GM12878 (cell line): ENCODE data around the gene RRBP1. TPM values are rescaled to one million over a fixed set of nuclear protein-coding genes. Genes with fewer than 3 reads are reported as not detected.

Experiments used
- ATAC-seq: fragments of 200-7000 bp; cut with Tn5 transposase; 3 replicates; pipeline ENCODE4 v1.9.1; 2020; ENCODE audit warnings: mild to moderate bottlenecking, moderate library complexity
- BruUV-seq: library from RNA; stranded (reverse); fragments of 400-500 nt; replicated peaks from 2 replicates; lab custom pipeline; 2021; lab: Mats Ljungman, UMichigan
- CTCF ChIA-PET: fragments of 300-600 bp; sonication (Branson Sonifier 250); formaldehyde crosslinking; extraction: SDS; loops from one replicate; lab custom pipeline; 2021; ENCODE audit warnings: inconsistent platforms; lab: Yijun Ruan, JAX
- POLR2A ChIA-PET: fragments of 350-600 bp; formaldehyde crosslinking; extraction: SDS; loops from one replicate; lab custom pipeline; 2021; ENCODE audit warnings: inconsistent platforms; lab: Charles Lee
- RAD21 ChIA-PET: fragments of 300-600 bp; sonication (Branson Sonifier 250); formaldehyde crosslinking; loops from one replicate; lab custom pipeline; 2023; ENCODE audit warnings: antibody characterized with exemption; ENCODE audit not compliant: unreplicated experiment; lab: Charles Lee
- SMC1A ChIA-PET: fragments of 300-600 bp; sonication (Branson Sonifier 250); formaldehyde crosslinking; loops from one replicate; lab custom pipeline; 2023; ENCODE audit not compliant: unreplicated experiment, uncharacterized antibody; lab: Charles Lee
- DNase-seq: peaks from one replicate; pipeline ENCODE4 v3.0.0-alpha.2; 2011; ENCODE audit warnings: low read depth, low spot score
- FAIRE-seq: peaks from 3 replicates; lab custom pipeline; 2011; peaks lifted over from hg19 to GRCh38; lab: Jason Lieb, UNC
- H2AFZ ChIP-seq: 2 replicates; pipeline ENCODE4 v1.6.0; 2011; ENCODE audit warnings: low read depth, low read length, control low read depth; ENCODE audit not compliant: control insufficient read depth
- H3K27ac ChIP-seq: 2 replicates; pipeline ENCODE4 v1.5.1; 2011; ENCODE audit warnings: control low read depth; ENCODE audit not compliant: control insufficient read depth, insufficient read depth
- H3K27me3 ChIP-seq, 2 experiments: replicated peaks in 1 of 2; 2 replicates each; pipeline versions ENCODE4 v1.6.0 to v1.6.1; 2011; ENCODE audit warnings: low read length in 1 of 2; ENCODE audit not compliant: control insufficient read depth in 2 of 2, insufficient read depth in 2 of 2
- H3K36me3 ChIP-seq, 2 experiments: 2 replicates each; pipeline ENCODE4 v1.5.1; 2011; ENCODE audit warnings: low read length in 1 of 2; ENCODE audit not compliant: control insufficient read depth in 2 of 2, insufficient read depth in 2 of 2
- H3K4me1 ChIP-seq: 2 replicates; pipeline ENCODE4 v1.6.1; 2011; ENCODE audit warnings: mild to moderate bottlenecking, low read length, moderate library complexity, mixed read lengths; ENCODE audit not compliant: control insufficient read depth, insufficient read depth
- H3K4me2 ChIP-seq: 2 replicates; pipeline ENCODE4 v1.6.0; 2011; ENCODE audit warnings: control low read depth; ENCODE audit not compliant: control insufficient read depth, insufficient read depth
- H3K4me3 ChIP-seq: fragments of 200-600 bp; sonication (generic); 2 replicates; pipeline ENCODE4 v1.5.1; 2016
- H3K79me2 ChIP-seq: 2 replicates; pipeline ENCODE4 v1.6.0; 2011; ENCODE audit warnings: low read length; ENCODE audit not compliant: control insufficient read depth, insufficient read depth
- H3K9ac ChIP-seq: 2 replicates; pipeline ENCODE4 v1.8.0; 2011; ENCODE audit warnings: low read length, control low read depth, mixed read lengths; ENCODE audit not compliant: control insufficient read depth, insufficient read depth
- H3K9me3 ChIP-seq: replicated peaks from 3 replicates; pipeline ENCODE4 v1.5.1; 2011; ENCODE audit warnings: mild to moderate bottlenecking, low read length; ENCODE audit not compliant: control insufficient read depth, insufficient read depth
- H4K20me1 ChIP-seq: 2 replicates; pipeline ENCODE4 v1.6.0; 2011; ENCODE audit not compliant: control insufficient read depth, insufficient read depth
- BACH1 ChIP-seq: fragments of 450-650 bp; IDR thresholded peaks from 2 replicates; pipeline ENCODE4 v1.6.1; 2017; ENCODE audit warnings: mild to moderate bottlenecking, borderline replicate concordance
- BHLHE40 ChIP-seq, 2 experiments: fragments of 450-650 bp in 1 of 2; IDR thresholded peaks; 2 replicates each; pipeline ENCODE4 v1.6.1; 2011 to 2017; ENCODE audit warnings: low read depth in 2 of 2, borderline replicate concordance in 1 of 2, improper control_type of control experiment in 1 of 2, low read length in 1 of 2, mild to moderate bottlenecking in 1 of 2
- EZH2 ChIP-seq: IDR thresholded peaks from 2 replicates; pipeline ENCODE4 v1.6.1; 2012; ENCODE audit warnings: low read depth, mild to moderate bottlenecking, control low read depth, inconsistent platforms, low read length, borderline replicate concordance; ENCODE audit not compliant: control insufficient read depth
- KDM1A ChIP-seq: fragments of 200-600 bp; sonication (generic); IDR thresholded peaks from 2 replicates; pipeline ENCODE4 v1.6.1; 2016; ENCODE audit warnings: borderline replicate concordance
- MXI1 ChIP-seq: fragments of 150-350 bp; IDR thresholded peaks from 2 replicates; pipeline ENCODE4 v1.6.1; 2011; ENCODE audit warnings: low read depth, mild to moderate bottlenecking, inconsistent platforms, low read length, improper control_type of control experiment
- NBN ChIP-seq: fragments of 450-650 bp; IDR thresholded peaks from 2 replicates; pipeline ENCODE4 v1.6.1; 2016
- NR2F1 ChIP-seq: fragments of 450-650 bp; conservative IDR thresholded peaks from 2 replicates; pipeline ENCODE4 v1.6.1; 2017; ENCODE audit warnings: mild to moderate bottlenecking
- POLR2A ChIP-seq: IDR thresholded peaks from 2 replicates; pipeline ENCODE4 v1.6.1; 2011; ENCODE audit warnings: low read depth, mild to moderate bottlenecking, low read length
- SREBF2 ChIP-seq: IDR thresholded peaks from 2 replicates; pipeline ENCODE4 v1.6.1; 2012; ENCODE audit warnings: mild to moderate bottlenecking, low read length
- SUZ12 ChIP-seq: fragments of 200-600 bp; sonication (generic); IDR thresholded peaks from one replicate; pipeline ENCODE4 v1.6.1; 2018; ENCODE audit warnings: antibody characterized with exemption, mild to moderate bottlenecking; ENCODE audit not compliant: unreplicated experiment
- ZBTB33 ChIP-seq: fragments of 450-650 bp; IDR thresholded peaks from 2 replicates; pipeline ENCODE4 v1.6.1; 2017; ENCODE audit warnings: mild to moderate bottlenecking
- WGBS: methylation state at CpG from one replicate; pipeline ENCODE4 v1.1.6; 2016; ENCODE audit warnings: low lambda C conversion rate; ENCODE audit not compliant: insufficient replicate concordance, insufficient coverage; ENCODE audit errors: missing lambda C conversion rate; 5-methylcytosine and 5-hydroxymethylcytosine counted together
- in situ Hi-C: fragments of 300-500 bp; cut with MboI; formaldehyde crosslinking; loops from 9 replicates; pipeline ENCODE4 v1.14.3; 2018; ENCODE audit warnings: mixed read lengths
- intact Hi-C: fragments of 100-400 bp; cut with micrococcal nuclease; formaldehyde crosslinking; loops from one replicate; pipeline ENCODE4 v1.14.2; 2022; ENCODE audit not compliant: unreplicated experiment
- polyA plus RNA-seq, 11 experiments: library from polyadenylated mRNA; depleted of rRNA in 4 of 11; unstranded in 6 of 11; stranded (reverse) in 5 of 11; fragments of >200 nt; fragmentation: Nextera tagmentation in 4 of 11; fragmentation: Illumina TruSeq in 1 of 11; extraction: Ambion mirVana in 4 of 11; extraction: Trizol in 1 of 11; gene quantifications; 1 replicate in 1 of 11; 2 replicates in 10 of 11; pipeline versions ENCODE4 v1.2.1 to v1.2.3, GENCODE V29; 2011 to 2016; ENCODE audit warnings: inconsistent platforms in 2 of 11, missing spikeins in 2 of 11, low read depth in 1 of 11
- total RNA-seq, 4 experiments: library from RNA; depleted of rRNA in 3 of 4; stranded (reverse); fragments of >200 nt in 3 of 4; fragmentation: Illumina TruSeq in 1 of 4; extraction: Trizol in 1 of 4; gene quantifications; 2 replicates each; pipeline versions ENCODE4 v1.2.1 to v1.2.3, GENCODE V29; 2013 to 2021
- TF ChIP-seq, protein P1 (sequence below): IDR thresholded peaks from 2 replicates; pipeline ENCODE4 v1.6.1; 2012; ENCODE audit warnings: low read length, inconsistent platforms

Gene RRBP1
- total and polyA plus RNA-seq, 10 of the 15 experiments (the other 5 are each of a cell fraction or from before 2014, with no cell fraction given): 1.2 to 57.4 (median 24.6) TPM

DNA sequence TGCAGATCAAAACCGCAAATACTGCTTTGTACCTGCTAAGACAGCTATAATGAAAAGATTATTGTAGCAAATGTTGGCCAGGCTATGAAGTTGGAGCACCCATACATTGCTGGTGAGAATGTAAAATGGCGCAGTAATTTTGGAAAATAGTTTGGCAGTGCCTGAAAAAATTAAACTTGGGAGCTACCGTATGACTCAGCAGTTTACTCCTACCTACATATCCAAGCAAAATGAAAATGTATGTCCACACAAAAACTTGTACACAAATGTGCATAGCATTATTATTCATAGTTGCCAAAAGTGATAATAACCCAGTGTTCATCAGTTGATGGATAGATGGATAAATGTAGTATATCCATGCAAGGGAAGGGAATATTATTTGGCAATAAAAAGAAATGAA, 98.9 kb downstream of the RRBP1 start:
- in situ Hi-C loops: no loop called here
- H3K9me3 ChIP-seq: no peaks in the 10 kb centered on the region
- H3K27ac ChIP-seq: no peak overlapping the region
- RAD21 ChIA-PET: no interaction called here
- no peaks in the 10 kb centered on the region for H4K20me1 ChIP-seq
- no TSS peak for BruUV-seq
- H3K4me1 ChIP-seq: no peaks in the 10 kb centered on the region
- FAIRE-seq (no peak), DNase-seq (no peak), ATAC-seq (no peak)
- no peak overlapping the region for H3K4me3 ChIP-seq
- H3K79me2 ChIP-seq: no peaks in the 10 kb centered on the region; the same call in 1 of the 2 replicates
- TF ChIP-seq EZH2 (no peak), SREBF2 (no peak), BACH1 (no peak)
- TF ChIP-seq, protein P1, sequence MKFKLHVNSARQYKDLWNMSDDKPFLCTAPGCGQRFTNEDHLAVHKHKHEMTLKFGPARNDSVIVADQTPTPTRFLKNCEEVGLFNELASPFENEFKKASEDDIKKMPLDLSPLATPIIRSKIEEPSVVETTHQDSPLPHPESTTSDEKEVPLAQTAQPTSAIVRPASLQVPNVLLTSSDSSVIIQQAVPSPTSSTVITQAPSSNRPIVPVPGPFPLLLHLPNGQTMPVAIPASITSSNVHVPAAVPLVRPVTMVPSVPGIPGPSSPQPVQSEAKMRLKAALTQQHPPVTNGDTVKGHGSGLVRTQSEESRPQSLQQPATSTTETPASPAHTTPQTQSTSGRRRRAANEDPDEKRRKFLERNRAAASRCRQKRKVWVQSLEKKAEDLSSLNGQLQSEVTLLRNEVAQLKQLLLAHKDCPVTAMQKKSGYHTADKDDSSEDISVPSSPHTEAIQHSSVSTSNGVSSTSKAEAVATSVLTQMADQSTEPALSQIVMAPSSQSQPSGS: no peak
- no peaks in the 10 kb centered on the region for H3K27me3 ChIP-seq
- H3K4me2 ChIP-seq: no peak overlapping the region
- no peak overlapping the region for H2AFZ ChIP-seq
- H3K9ac ChIP-seq: no peak overlapping the region
- 100% methylated on average over 3 of the region's 3 CpGs for WGBS
- POLR2A ChIA-PET: interaction anchor here (0.6 to 1.4 kb wide), 2 partner anchors 10 to 13 kb away, joined by 3 to 4 read pairs; no protein-coding TSS in a partner anchor
- CTCF ChIA-PET: interaction anchor here (1.2 to 1.4 kb wide), 2 partner anchors 12 to 99 kb away, joined by 3 to 9 read pairs; partner anchors contain the start of gene RRBP1
- intact Hi-C loops: no loop called here
- SMC1A ChIA-PET: interaction anchor here (1.1 kb wide), 2 partner anchors 9 to 10 kb away, joined by 3 to 4 read pairs; no protein-coding TSS in a partner anchor
- H3K36me3 ChIP-seq: no peaks in the 10 kb centered on the region

- POLR2A ChIA-PET: no interaction called here
- H3K27ac ChIP-seq: no peak overlapping the region
- CTCF ChIA-PET: interaction anchor here (0.6 to 2.1 kb wide), 2 partner anchors 10 to 332 kb away, joined by 3 to 14 read pairs; partner anchors contain the start of gene DSTN
- SMC1A ChIA-PET: interaction anchor here (1.1 to 1.6 kb wide), 4 partner anchors 8 to 11 kb away, joined by 3 to 6 read pairs (median 5); no protein-coding TSS in a partner anchor
- H3K4me2 ChIP-seq: no peak overlapping the region
- H2AFZ ChIP-seq: no peak overlapping the region
- intact Hi-C loops (no loop called here), in situ Hi-C loops (no loop called here)
- H4K20me1 ChIP-seq: no peaks in the 10 kb centered on the region
- H3K9ac ChIP-seq: no peak overlapping the region
- ATAC-seq (no peak), FAIRE-seq (no peak), DNase-seq (no peak)
- no peaks in the 10 kb centered on the region for H3K4me1 ChIP-seq
- WGBS: 92% methylated on average over 2 of the region's 2 CpGs
- H3K9me3 ChIP-seq: no peaks in the 10 kb centered on the region
- RAD21 ChIA-PET: no interaction called here
- no peak overlapping the region for H3K4me3 ChIP-seq
- no TSS peak for BruUV-seq
- H3K36me3 ChIP-seq: no peaks in the 10 kb centered on the region
- H3K79me2 ChIP-seq: no peaks in the 10 kb centered on the region
- no peaks in the 10 kb centered on the region for H3K27me3 ChIP-seq
- no peak for TF ChIP-seq SUZ12
- no peak for TF ChIP-seq POLR2A
- no peak for TF ChIP-seq NBN
- no peak for TF ChIP-seq NR2F1
- no peak for TF ChIP-seq ZBTB33
- no peak for TF ChIP-seq BHLHE40 (IDR thresholded peaks at IDR 0.05; ENCODE audit: borderline replicate concordance in 1 of 2, low read depth in 2 of 2, low read length in 1 of 2)
- no peak for TF ChIP-seq KDM1A
- TF ChIP-seq MXI1: no peak
Measured at GRCh38 chr20:17580895-17581294, 101.1 kb downstream of the RRBP1 start.
